ENCODE measurements around the gene SPRED2.

Gene SPRED2, protein sequence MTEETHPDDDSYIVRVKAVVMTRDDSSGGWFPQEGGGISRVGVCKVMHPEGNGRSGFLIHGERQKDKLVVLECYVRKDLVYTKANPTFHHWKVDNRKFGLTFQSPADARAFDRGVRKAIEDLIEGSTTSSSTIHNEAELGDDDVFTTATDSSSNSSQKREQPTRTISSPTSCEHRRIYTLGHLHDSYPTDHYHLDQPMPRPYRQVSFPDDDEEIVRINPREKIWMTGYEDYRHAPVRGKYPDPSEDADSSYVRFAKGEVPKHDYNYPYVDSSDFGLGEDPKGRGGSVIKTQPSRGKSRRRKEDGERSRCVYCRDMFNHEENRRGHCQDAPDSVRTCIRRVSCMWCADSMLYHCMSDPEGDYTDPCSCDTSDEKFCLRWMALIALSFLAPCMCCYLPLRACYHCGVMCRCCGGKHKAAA

GRCh38 chr2:65432227-65433190 is at the start of gene SPRED2:
Gene SPRED2, minus strand, starts transcription at chr2:65432599. Its CDS starts 612 bp downstream, at chr2:65431987.
- DNase-seq (ENCODE audit: low read depth in 2 of 2, low spot score in 1 of 2): no peak

- no peak for DNase-seq (ENCODE audit: low read depth in 2 of 2, low spot score in 1 of 2)
These were observed 49.6 kb upstream of the SPRED2 start for GRCh38 chr2:65481961-65482360.

GRCh38 chr2:65479524-65479923 is 47.1 kb upstream of the SPRED2 start:
- DNase-seq (ENCODE audit: low read depth in 2 of 2, low spot score in 1 of 2): no peak

GRCh38 chr2:65478498-65479135 is 46.2 kb upstream of the SPRED2 start:
- DNase-seq (ENCODE audit: low read depth in 2 of 2, low spot score in 1 of 2): no peak

DNA sequence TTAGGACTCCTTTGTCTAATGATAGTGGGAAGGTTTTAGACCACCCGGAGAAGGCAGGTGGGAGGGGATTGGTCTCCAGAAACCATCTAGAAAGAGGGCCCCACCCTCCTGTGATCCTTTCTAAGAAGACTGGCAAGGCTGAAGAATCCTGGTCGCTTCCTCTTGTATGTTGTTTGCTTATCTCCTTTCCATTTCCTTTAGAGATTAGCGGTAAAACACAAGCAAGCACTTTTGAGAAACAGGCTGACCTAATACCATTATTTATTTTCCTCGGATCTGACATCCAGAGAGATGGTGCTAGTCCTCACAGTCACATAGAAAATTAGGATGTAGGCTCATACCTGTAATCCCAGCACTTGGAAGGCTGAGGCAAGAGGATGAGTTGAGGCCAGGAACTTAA is 45.2 kb upstream of the SPRED2 start:
- DNase-seq (ENCODE audit: low read depth in 2 of 2, low spot score in 1 of 2): no peak

DNA sequence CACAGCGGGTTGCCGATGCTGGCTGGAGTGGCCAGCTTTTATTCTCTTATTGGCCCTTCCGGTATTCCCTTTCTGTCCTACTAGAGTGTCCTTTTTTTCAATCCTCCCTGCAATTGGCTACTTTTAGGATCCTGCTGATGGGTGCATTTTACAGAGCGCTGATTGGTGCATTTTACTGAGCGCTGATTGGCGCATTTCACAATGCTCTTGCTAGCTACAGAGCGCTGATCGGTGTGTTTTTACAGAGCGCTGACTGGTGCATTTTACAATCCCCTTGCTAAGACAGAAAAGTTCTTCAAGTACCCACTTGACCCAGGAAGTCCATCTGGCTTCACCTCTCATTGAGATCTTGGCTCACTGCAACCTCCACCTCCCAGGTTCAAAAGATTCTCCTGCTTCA is 44.4 kb upstream of the SPRED2 start:
- no peak for DNase-seq (ENCODE audit: low read depth in 2 of 2, low spot score in 1 of 2)

DNA sequence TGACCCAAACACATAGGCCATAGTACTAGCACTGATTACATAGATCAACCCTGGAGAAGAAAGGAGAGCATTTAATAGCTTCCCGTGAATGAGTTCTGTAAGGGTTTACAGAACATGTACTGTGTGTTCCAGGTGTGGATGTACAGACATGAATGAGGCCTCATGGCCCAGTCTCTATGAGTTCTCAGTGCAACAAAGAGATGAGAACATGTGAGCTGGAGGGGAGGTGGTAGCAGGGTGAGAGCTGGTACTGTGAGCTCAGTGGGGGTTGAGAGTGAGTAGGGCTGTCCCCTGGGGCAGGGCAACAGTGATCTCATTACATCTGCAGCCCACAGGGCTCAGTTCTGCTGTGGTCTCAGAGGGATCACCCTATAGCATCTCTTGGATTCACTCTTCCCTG is 42.6 kb upstream of the SPRED2 start:
- no peak for DNase-seq (ENCODE audit: low read depth in 2 of 2, low spot score in 1 of 2)

- DNase-seq (ENCODE audit: low read depth in 2 of 2, low spot score in 1 of 2): no peak
These were observed 40.6 kb upstream of the SPRED2 start for GRCh38 chr2:65473045-65473444.

DNA sequence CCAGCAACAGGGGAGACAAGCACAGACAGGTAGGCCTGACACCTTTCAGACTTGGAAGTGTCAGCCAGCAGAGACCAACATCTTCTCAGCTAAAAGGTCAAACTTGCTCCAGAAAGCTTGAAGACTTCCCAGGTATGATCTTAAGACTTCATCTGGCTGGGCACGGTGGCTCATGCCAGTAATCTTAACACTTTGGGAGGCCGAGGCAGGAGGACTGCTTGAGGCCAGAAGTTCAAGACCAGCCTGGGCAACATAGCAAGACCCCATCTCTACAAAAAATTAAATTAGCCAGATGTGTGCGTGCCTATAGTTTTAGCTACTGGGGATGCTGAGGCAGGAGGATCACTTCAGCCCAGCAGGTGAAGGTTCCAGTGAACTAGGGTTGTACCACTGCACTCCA is 39.0 kb upstream of the SPRED2 start:
- DNase-seq (ENCODE audit: low read depth in 2 of 2, low spot score in 1 of 2): no peak

GRCh38 chr2:65466551-65466950 is 34.2 kb upstream of the SPRED2 start:
- DNase-seq (ENCODE audit: low read depth in 2 of 2, low spot score in 1 of 2): no peak

- DNase-seq (ENCODE audit: low read depth in 2 of 2, low spot score in 1 of 2): no peak
These were observed 33.5 kb upstream of the SPRED2 start for GRCh38 chr2:65465857-65466256.

DNA sequence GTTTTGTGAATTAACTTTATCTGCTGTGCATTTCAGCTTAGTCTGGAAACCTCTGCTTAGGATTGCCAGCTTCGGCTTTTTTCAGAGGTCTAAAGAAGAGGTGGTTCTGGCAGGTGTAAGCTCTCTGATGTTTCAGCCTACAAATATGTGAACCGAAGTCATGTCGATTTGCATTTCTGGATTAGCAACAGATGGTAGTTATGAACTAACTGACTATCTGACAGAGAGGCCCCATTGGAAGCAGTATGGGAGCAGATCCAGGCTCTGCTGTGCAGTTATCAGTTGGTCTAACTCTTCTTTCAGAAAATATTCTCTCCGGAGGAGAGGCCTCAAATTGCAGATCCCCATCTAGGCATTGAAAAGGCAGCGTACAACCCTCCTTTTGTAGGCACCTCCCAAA is 32.7 kb upstream of the SPRED2 start:
- DNase-seq (ENCODE audit: low read depth in 2 of 2, low spot score in 1 of 2): no peak

- DNase-seq (ENCODE audit: low read depth in 2 of 2, low spot score in 1 of 2): no peak
These were observed 32.2 kb upstream of the SPRED2 start for GRCh38 chr2:65464604-65465003.

DNA sequence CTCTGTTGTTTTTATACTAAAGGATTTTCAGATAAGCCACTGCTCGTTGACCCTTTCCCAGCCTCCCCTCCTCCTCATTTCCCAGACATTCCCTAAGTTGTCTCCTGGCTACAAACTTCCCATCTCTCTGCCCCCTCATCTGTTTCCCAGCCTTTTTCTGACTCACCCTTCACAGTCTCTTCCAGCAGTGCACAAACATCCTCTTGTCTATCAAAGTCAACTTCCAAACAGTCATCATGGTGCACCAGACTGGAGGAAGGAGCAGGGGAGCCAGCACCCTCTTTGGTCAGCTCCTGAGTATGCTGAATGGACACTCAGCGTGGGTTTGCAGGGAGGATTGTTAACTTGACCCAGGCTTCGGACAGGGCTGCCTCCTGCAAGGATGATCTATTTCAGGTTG is 26.6 kb upstream of the SPRED2 start:
- no peak for DNase-seq (ENCODE audit: low read depth in 2 of 2, low spot score in 1 of 2)

DNA sequence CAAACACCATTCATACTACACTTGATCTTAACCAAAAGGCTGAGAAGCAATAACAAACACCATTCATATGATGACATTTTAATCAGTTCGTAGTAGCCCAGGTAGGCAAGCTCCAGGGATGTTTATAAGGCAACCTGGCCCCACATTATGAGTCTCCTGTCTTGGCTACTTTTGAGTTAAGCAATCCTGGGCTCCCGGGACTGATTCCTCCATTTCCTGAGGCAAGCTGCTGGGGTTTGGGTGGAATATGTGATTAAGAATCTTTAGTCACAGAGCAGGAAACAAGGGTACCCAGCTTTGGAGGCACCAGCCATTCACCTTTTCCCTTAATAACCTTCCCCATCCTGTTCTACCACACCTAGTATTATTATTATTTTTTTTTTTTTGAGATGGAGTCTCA is 24.5 kb upstream of the SPRED2 start:
- DNase-seq (ENCODE audit: low read depth in 2 of 2, low spot score in 1 of 2): no peak

- DNase-seq (ENCODE audit: low read depth in 2 of 2, low spot score in 1 of 2): no peak
These were observed 23.7 kb upstream of the SPRED2 start for GRCh38 chr2:65456064-65456463.

GRCh38 chr2:65453916-65454315 is 21.5 kb upstream of the SPRED2 start:
- DNase-seq (ENCODE audit: low read depth in 2 of 2, low spot score in 1 of 2): no peak

DNA sequence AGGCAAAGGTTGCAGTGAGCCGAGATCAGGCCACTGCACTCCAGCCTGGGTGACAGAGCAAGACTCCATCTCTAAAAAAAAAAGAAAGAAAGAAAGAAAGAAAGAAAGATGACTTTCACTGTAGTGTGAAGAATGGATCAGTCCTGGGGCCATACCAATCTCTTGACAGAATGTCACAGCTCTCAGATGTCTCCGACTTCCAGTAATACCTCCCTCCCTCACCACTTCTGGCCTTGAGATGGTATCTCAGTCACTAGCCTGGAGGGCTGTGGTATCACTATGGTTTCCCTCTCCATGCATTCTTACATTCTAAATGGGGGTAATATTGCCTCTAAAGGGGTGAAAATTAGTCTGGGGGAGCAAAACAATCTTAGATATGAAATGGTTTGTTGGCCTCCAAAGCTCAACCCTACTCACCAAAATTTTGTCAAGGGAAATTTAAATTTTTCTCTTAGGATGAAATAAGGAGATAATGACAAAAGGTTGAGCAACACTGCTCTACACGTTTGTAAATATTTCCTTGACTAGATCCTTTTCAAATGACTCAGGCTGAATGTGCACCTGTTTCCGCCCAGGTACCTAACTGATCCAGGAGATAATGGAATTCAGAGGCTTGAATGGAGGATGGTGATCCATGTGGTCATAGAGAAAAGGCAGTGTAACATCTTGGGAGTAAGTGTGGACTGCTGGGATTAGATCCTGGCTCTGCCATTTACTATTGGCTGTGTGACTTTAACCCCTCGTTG is 19.9 kb upstream of the SPRED2 start:
- DNase-seq (ENCODE audit: low read depth in 2 of 2, low spot score in 1 of 2): no peak

DNA sequence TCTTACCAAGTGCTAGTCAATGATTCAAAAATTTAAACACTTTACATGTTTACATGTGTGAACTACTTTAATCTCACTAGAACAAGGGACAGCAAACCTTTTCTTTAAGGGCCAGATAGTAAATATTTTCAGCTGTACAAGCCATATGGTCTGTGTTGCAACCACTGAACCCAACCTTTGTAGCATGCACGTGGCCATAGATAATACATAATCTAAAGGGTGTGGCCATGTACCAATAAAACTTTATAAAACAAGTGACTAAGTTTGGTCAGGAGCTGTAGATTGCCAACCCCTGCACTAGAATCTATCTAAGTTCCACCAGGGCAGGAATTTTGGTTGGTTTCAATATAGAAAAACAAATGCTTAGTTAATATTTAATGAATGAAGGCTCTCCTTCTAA is 18.4 kb upstream of the SPRED2 start:
- no peak for DNase-seq (ENCODE audit: low read depth in 2 of 2, low spot score in 1 of 2)

DNA sequence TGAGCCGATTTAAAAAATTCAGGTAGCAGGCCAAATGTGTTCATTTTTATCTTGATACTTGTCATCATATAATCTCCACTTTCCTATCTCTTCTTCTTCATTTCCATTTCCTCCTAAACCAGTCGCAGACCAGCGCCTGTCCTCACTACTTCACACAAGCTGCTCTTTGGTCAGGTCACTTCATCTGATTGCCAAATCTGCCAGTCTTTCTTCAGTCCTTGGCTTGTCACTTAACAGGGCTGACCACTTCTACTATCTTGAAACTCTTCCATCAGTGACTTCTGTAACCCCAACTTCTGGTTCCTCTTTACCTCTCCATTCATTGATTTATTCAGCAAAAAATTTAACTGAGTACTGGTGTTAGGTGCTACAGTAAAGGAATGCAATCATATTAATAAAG is 18.0 kb upstream of the SPRED2 start:
- DNase-seq (ENCODE audit: low read depth in 2 of 2, low spot score in 1 of 2): no peak
